HEK293T (cell line): Measurements from ENCODE around the gene CLDN15.

Source experiments
- CTCF ChIA-PET: fragments of 350-600 bp; formaldehyde crosslinking; extraction: SDS; loops from one replicate; lab custom pipeline; 2021; ENCODE audit warnings: antibody characterized with exemption, inconsistent platforms; lab: Yijun Ruan, JAX
- POLR2A ChIA-PET: fragments of 350-600 bp; formaldehyde crosslinking; extraction: SDS; loops from one replicate; lab custom pipeline; 2020; ENCODE audit warnings: antibody characterized with exemption, inconsistent platforms; lab: Yijun Ruan, JAX
- DNase-seq: peaks from one replicate; pipeline ENCODE4 v3.0.0; 2012; ENCODE audit warnings: mixed read lengths; ENCODE audit errors: extremely low spot score
- ARNT ChIP-seq: fragments of 450-650 bp; IDR thresholded peaks from 2 replicates; pipeline ENCODE4 v1.6.1; 2017; ENCODE audit warnings: mild to moderate bottlenecking
- BHLHE40 ChIP-seq: fragments of 450-650 bp; IDR thresholded peaks from 2 replicates; pipeline ENCODE4 v1.6.1; 2016; ENCODE audit warnings: mild to moderate bottlenecking, moderate library complexity, borderline replicate concordance
- CTBP1 ChIP-seq: fragments of 450-650 bp; IDR thresholded peaks from 2 replicates; pipeline ENCODE4 v1.6.1; 2016; ENCODE audit warnings: borderline replicate concordance
- ELF4 ChIP-seq: fragments of 450-650 bp; IDR thresholded peaks from 2 replicates; pipeline ENCODE4 v1.6.1; 2017; ENCODE audit warnings: antibody characterized with exemption
- FOXA1 ChIP-seq: fragments of 450-650 bp; IDR thresholded peaks from 2 replicates; pipeline ENCODE4 v1.6.1; 2016; ENCODE audit warnings: mild to moderate bottlenecking
- FOXK2 ChIP-seq: fragments of 450-650 bp; IDR thresholded peaks from 2 replicates; pipeline ENCODE4 v1.6.1; 2016; ENCODE audit warnings: mild to moderate bottlenecking
- FOXM1 ChIP-seq: fragments of 450-650 bp; IDR thresholded peaks from 2 replicates; pipeline ENCODE4 v1.6.1; 2017; ENCODE audit warnings: mild to moderate bottlenecking, borderline replicate concordance
- HDGF ChIP-seq: fragments of 450-650 bp; IDR thresholded peaks from 2 replicates; pipeline ENCODE4 v1.6.1; 2017; ENCODE audit warnings: antibody characterized with exemption, borderline replicate concordance
- L3MBTL2 ChIP-seq: fragments of 450-650 bp; conservative IDR thresholded peaks from 2 replicates; pipeline ENCODE4 v1.6.1; 2016; ENCODE audit warnings: mild to moderate bottlenecking
- LEF1 ChIP-seq: fragments of 450-650 bp; IDR thresholded peaks from 2 replicates; pipeline ENCODE4 v1.6.1; 2017; ENCODE audit warnings: mild to moderate bottlenecking, borderline replicate concordance
- NFRKB ChIP-seq: fragments of 450-650 bp; IDR thresholded peaks from 2 replicates; pipeline ENCODE4 v1.6.1; 2016; ENCODE audit warnings: mild to moderate bottlenecking, moderate library complexity
- SP1 ChIP-seq: fragments of 450-650 bp; IDR thresholded peaks from 2 replicates; pipeline ENCODE4 v1.6.1; 2017
- SUZ12 ChIP-seq: fragments of 450-650 bp; IDR thresholded peaks from 2 replicates; pipeline ENCODE4 v1.6.1; 2016; ENCODE audit warnings: mild to moderate bottlenecking
- TARDBP ChIP-seq: fragments of 450-650 bp; IDR thresholded peaks from 2 replicates; pipeline ENCODE4 v1.6.1; 2016
- ZNF384 ChIP-seq: fragments of 450-650 bp; IDR thresholded peaks from 2 replicates; pipeline ENCODE4 v1.6.1; 2016
- TF ChIP-seq, protein P1 (sequence below): fragments of 450-650 bp; IDR thresholded peaks from 2 replicates; pipeline ENCODE4 v1.6.1; 2016

The CLDN15 gene

DNA sequence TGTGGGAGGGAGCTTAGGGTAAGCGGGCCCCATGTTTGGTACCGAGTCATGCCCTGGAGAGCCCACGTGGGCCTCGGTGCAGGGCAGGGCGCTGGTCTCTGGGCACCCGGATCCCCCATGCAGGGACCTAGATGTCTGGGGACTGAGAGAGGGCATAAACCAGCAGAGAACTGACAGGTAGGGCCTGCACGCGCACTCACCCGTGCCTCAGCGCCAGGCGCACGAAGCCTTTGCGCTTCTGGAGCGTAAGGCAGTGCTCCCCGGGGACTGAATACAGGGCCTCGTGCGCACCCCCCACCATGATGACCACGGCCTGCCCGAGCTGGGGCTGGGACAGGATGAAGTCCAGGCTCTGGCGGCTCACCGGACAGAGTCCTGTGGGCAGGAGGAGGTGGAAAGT lies 39.6 kb downstream of the CLDN15 start:
- DNase-seq, result no peak
- CTCF ChIA-PET, result no interaction called here
- TF ChIP-seq SP1 (no peak), FOXA1 (no peak), ZNF384 (no peak), FOXK2 (no peak), ARNT (no peak), SUZ12 (no peak), HDGF (no peak), TARDBP (no peak), NFRKB (no peak)
- TF ChIP-seq, protein P1, sequence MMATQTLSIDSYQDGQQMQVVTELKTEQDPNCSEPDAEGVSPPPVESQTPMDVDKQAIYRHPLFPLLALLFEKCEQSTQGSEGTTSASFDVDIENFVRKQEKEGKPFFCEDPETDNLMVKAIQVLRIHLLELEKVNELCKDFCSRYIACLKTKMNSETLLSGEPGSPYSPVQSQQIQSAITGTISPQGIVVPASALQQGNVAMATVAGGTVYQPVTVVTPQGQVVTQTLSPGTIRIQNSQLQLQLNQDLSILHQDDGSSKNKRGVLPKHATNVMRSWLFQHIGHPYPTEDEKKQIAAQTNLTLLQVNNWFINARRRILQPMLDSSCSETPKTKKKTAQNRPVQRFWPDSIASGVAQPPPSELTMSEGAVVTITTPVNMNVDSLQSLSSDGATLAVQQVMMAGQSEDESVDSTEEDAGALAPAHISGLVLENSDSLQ, result no peak
- POLR2A ChIA-PET, result no interaction called here

DNA sequence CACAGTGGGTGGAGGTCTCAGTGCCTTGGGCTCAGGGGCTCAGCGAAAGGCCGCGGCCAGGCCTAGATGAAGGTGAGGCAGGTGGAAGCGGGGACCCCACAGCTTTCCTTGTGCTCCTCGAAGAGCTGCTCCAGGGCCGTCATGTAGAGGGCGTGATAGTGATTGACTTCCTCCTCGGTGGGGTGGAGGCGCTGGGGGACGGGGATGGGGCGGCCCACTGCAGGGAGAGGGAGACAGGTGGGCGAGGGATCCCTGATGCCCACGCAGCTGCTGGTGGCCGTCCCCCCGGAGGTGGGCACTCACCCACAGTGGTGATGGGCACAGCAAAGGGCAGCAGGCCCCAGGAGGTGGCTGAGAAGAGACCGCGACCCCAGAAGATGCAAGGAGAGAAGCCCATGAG lies 41.7 kb downstream of the CLDN15 start:
- DNase-seq, result no peak
- no peak for TF ChIP-seq TARDBP
- TF ChIP-seq LEF1, result no peak
- no peak for TF ChIP-seq ARNT
- no peak for TF ChIP-seq CTBP1
- no peak for TF ChIP-seq BHLHE40
- TF ChIP-seq FOXK2, result no peak
- no peak for TF ChIP-seq HDGF
- TF ChIP-seq ELF4, result no peak
- no peak for TF ChIP-seq SP1
- no peak for TF ChIP-seq FOXM1
- no peak for TF ChIP-seq SUZ12
- no peak for TF ChIP-seq L3MBTL2
- TF ChIP-seq NFRKB, result no peak
- no peak for TF ChIP-seq ZNF384
- ChIA-PET POLR2A (interaction anchor here (0.8 kb wide), 1 partner anchor 13 kb away, joined by 3 read pairs; no protein-coding TSS in a partner anchor), CTCF (interaction anchor here (5.5 kb wide), 1 partner anchor 54 kb away, joined by 112 read pairs; no protein-coding TSS in a partner anchor)

DNA sequence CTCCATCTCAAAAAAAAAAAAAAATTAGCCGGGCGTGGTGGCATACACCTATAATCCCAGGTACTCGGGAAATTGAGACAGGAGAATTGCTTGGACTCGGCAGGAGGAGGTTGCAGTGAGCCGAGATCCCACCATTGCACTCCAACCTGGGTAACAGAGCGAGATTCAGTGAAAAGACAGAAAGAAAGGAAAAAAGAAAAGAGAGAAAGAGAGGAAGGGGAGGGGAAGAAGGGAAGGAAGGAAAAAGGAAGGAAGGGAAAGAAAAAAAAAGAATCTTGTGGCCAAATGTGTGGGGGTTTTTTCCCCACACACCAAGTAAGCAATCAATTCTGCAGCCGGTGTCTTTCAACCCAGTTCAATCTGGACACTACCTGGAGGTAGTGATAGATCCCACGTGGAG lies 48.5 kb downstream of the CLDN15 start:
- POLR2A ChIA-PET, result no interaction called here
- TF ChIP-seq ELF4 (no peak), SP1 (no peak), ARNT (no peak), FOXM1 (no peak), L3MBTL2 (no peak)
- TF ChIP-seq, protein P1, result no peak
- CTCF ChIA-PET, result no interaction called here
- no peak for DNase-seq

DNA sequence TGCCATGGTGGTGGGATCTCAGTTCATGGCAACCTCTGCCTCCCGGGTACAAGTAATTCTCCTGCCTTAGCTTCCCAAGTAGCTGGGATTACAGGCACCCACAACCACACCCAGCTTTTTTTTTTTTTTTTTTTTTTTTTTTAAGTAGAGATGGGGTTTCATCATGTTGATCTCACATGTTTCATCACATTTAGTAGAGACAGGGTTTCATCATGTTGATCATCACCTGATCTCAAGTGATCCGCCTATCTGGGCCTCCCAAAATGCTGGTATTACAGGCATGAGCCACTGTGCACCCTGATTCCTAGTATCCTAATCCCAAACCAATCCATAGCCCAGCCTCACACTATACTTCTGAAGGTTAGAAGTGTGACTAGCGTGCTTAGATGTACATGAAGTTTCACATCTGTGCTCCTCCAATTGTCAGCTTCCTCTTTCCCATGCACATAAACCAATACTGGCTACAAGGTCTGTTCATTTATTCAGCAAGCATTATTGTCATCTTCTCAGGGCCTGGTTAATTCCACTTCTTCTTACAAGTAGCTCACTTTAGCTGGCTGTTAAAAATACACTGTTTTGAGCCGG lies 50.7 kb downstream of the CLDN15 start:
- TF ChIP-seq CTBP1, result no peak
- TF ChIP-seq LEF1, result no peak
- TF ChIP-seq ARNT, result no peak
- TF ChIP-seq FOXM1, result no peak
- no peak for TF ChIP-seq FOXK2
- no peak for TF ChIP-seq L3MBTL2
- TF ChIP-seq, protein P1, result no peak
- TF ChIP-seq HDGF, result no peak
- no peak for TF ChIP-seq FOXA1
- ChIA-PET CTCF (interaction anchor here (1.1 kb wide), 1 partner anchor 43 kb away, joined by 7 read pairs; no protein-coding TSS in a partner anchor), POLR2A (no interaction called here)
- DNase-seq, result no peak

DNA sequence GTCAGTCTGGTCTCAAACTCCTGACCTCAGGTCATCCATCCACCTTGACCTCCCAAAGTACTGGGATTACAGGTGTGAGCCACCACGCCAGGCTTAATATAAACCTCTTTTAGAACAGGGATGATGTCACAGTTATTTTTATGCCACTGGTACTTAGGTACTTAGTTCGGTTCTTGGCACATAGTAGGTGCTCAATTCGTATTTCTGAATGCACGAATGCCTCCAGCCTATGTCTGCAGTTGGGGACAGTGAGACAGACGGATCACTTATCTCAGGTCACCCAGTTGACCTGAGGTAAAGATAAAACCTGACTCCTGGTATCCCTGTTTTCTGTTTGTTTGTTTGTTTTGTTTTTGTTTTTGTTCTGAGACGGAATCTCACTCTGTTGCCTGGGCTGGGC lies 51.4 kb downstream of the CLDN15 start:
- ChIA-PET CTCF (no interaction called here), POLR2A (interaction anchor here (1.0 kb wide), 1 partner anchor 32 kb away, joined by 3 read pairs; the partner anchor contains the start of gene ZNHIT1)
- TF ChIP-seq HDGF, result no peak
- no peak for TF ChIP-seq FOXK2
- no peak for TF ChIP-seq LEF1
- no peak for TF ChIP-seq BHLHE40
- no peak for TF ChIP-seq CTBP1
- no peak for TF ChIP-seq NFRKB
- no peak for TF ChIP-seq TARDBP
- no peak for TF ChIP-seq FOXA1
- no peak for TF ChIP-seq ARNT
- no peak for TF ChIP-seq SUZ12
- TF ChIP-seq, protein P1, result no peak
- no peak for TF ChIP-seq FOXM1
- TF ChIP-seq ZNF384, result no peak
- TF ChIP-seq SP1, result no peak
- no peak for TF ChIP-seq L3MBTL2
- DNase-seq, result no peak
